ENCODE measurements around the gene PAK1. TPM values are rescaled to one million over a fixed set of nuclear protein-coding genes. Genes with fewer than 3 reads are reported as not detected.
"Not testable (repeated sequence)": the region's sequence is repeated elsewhere in the genome, so short reads cannot be mapped to it uniquely, and the experiment has no call there.

PAK1 gene
- total RNA-seq, 1 donor: 56.2 TPM

DNA sequence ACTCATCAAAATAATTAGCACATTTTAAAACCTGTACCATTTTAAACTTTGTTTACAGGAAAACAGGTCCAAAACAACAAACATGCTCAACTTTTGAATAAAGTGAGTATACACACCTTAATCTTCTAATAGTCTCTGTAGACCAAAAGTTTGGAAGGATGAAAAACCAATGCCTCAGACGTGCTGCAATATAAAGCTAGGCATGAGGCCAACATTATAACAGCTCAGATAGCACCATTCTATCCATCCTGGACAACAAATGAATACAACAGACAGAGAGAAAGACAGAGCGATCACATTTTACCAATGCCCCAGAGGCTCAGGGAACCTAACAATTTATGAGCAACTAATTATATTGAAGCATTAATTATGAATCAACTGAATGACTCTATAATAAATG lies 77.0 kb downstream of the PAK1 start:
- H3K4me3 ChIP-seq (ENCODE audit: low read depth, low read length): no peak overlapping the region
- DNase-seq (ENCODE audit: low read depth): no peak
- TF ChIP-seq, protein P1, sequence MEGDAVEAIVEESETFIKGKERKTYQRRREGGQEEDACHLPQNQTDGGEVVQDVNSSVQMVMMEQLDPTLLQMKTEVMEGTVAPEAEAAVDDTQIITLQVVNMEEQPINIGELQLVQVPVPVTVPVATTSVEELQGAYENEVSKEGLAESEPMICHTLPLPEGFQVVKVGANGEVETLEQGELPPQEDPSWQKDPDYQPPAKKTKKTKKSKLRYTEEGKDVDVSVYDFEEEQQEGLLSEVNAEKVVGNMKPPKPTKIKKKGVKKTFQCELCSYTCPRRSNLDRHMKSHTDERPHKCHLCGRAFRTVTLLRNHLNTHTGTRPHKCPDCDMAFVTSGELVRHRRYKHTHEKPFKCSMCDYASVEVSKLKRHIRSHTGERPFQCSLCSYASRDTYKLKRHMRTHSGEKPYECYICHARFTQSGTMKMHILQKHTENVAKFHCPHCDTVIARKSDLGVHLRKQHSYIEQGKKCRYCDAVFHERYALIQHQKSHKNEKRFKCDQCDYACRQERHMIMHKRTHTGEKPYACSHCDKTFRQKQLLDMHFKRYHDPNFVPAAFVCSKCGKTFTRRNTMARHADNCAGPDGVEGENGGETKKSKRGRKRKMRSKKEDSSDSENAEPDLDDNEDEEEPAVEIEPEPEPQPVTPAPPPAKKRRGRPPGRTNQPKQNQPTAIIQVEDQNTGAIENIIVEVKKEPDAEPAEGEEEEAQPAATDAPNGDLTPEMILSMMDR (IDR thresholded peaks at IDR 0.05; ENCODE audit: insufficient read depth, low read length): no peak

DNA sequence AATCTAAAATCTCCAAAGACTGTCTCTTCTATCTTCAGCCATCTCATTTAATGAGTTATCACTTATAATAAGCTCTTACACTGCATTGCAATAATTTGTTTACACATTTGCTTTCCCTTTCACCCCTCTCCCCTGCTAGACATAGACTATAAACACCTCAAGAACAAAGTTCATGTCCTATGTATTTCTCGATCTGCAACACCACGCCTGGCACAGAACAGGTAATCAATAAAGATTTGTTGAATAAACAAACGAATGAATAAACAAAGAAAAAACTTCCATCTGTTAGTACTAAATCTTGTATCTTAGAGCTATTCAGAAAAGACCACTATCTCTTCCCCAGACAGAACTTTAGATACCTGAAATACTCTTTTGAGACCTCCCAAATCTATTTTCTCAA lies 77.6 kb downstream of the PAK1 start:
- TF ChIP-seq, protein P1 (IDR thresholded peaks at IDR 0.05; ENCODE audit: insufficient read depth, low read length): no peak
- no peak for DNase-seq (ENCODE audit: low read depth)
- no peak overlapping the region for H3K4me3 ChIP-seq (ENCODE audit: low read depth, low read length)

DNA sequence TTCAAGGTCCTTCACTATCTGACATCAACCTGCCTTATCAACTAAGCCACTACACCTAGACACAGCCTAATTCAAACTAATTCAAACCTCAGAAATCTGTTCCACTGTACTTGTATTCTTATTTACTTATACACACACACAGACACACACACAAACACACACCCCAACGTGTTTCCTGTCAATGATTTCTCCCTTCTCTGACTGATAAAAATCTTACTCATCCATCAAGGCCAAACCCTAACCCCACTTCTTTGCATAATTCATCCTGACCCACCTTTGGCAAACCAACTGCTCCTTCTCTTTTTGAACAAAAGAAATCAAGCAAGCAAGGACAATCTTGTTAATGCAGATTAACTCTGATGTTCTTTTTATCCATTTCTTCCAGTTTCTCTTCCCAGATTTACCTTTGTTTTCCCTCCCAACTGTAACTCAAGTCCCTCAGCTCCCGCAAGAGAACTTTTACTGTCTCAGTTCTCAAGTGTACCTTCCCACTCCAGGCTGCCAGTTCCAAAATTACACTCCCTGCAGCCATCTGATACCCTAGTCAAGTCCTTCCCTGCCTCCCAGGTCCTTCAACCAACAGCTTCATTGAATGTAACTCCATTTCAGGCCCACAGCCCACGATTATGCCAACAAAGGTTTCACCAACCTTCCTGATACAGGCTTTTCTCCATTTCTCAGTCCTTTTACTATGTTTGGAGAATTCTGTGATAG lies 78.3 kb downstream of the PAK1 start:
- DNase-seq (ENCODE audit: low read depth): no peak
- TF ChIP-seq, protein P1 (IDR thresholded peaks at IDR 0.05; ENCODE audit: insufficient read depth, low read length): no peak
- H3K4me3 ChIP-seq (ENCODE audit: low read depth, low read length): no peak overlapping the region

DNA sequence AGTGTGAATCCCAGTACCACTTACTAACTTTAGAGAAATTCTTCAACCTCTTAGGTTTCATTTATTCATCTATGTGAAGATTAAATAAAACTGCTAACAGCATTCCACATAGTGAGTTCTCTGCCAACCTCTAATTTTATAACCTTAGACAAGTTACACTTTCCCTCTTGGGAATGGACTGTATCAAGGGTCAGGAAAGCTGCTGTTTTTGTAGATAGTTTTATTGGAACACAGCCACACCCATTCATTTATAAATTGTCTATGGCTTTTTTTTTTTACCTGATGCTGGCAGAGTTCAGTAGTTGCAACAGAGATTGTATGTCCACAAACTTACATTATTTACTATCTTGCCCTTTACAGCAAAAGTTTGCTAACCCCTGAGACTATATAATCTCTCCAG lies 81.1 kb downstream of the PAK1 start:
- TF ChIP-seq, protein P1 (IDR thresholded peaks at IDR 0.05; ENCODE audit: insufficient read depth, low read length): no peak
- H3K4me3 ChIP-seq (ENCODE audit: low read depth, low read length): no peak overlapping the region
- peak; percentile 32 for DNase-seq (ENCODE audit: low read depth)

DNA sequence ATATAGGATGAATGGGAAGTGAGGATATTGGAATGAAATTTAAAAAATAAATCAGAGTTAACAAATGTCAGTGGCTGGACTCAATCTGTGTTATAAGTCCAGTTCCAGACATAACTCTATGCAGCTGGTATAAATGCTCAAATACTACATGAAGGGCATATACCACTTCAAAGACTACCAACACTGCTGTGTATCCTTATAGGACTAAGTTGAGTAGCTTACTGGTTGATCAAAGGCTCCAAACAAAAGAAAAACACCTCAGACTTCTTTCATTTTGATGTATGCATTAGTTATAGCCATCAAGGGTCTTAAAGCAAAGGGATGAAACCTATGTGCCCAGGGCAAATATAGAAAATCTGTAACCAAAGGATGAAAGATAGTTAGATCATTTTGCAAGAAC lies 86.2 kb downstream of the PAK1 start:
- H3K4me3 ChIP-seq (ENCODE audit: low read depth, low read length): no peak overlapping the region
- TF ChIP-seq, protein P1 (IDR thresholded peaks at IDR 0.05; ENCODE audit: insufficient read depth, low read length): no peak
- DNase-seq (ENCODE audit: low read depth): no peak

DNA sequence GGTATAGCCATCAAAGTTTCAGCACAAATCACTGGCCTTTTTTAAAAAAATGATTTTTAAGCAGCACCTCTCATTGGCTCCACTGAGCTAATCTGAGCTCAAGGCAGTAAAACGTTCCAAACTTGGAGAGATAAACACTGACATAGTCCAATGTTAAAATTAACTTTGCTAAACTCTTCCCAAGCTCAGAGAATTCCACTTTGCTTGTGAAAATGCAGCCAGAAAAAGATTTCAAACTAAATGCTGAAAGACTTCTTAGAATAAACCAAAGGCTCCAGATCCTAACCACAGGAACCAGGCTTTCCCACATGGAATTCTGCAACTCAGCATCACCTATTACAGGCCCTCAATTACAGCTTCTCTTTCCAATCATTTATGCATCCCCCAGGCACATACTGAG lies 87.7 kb downstream of the PAK1 start:
- TF ChIP-seq, protein P1 (IDR thresholded peaks at IDR 0.05; ENCODE audit: insufficient read depth, low read length): no peak
- DNase-seq (ENCODE audit: low read depth): peak; percentile 29
- H3K4me3 ChIP-seq (ENCODE audit: low read depth, low read length): no peak overlapping the region

DNA sequence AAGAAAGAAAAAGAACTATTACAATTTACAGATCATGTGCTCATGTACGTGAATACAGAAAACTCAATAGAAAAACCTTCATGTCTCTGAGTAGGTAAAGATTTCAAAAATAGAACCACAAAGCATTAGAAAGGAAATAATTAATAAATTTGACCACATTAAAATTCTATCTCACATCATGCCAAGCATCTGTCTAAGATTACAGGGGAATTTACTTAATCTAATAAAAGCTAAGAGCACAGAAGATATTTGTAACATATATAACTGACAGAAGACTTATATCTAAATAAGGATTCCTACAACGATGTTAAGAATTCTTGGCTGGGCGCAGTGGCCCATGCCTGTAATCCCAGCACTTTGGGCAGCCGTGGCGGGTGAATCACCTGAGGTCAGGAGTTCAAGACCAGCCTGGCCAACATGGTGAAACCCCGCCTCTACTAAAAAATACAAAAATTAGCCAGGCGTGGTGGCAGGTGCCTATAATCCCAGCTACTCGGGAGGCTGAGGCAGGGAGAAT lies 88.6 kb downstream of the PAK1 start:
- not testable (repeated sequence) for H3K4me3 ChIP-seq (ENCODE audit: low read depth, low read length); DNase-seq (ENCODE audit: low read depth)

Measured in fibroblast of the aortic adventitia (primary cell).